GM13977 (cell line): ENCODE results near the gene TPRG1L.

Source experiments
- DNase-seq: peaks from one replicate; pipeline ENCODE4 v3.0.0; 2012; ENCODE audit warnings: low spot score
- in situ Hi-C: fragments of 300-500 bp; cut with MboI; formaldehyde crosslinking; loops from one replicate; pipeline ENCODE4 v1.12.0; 2022; ENCODE audit warnings: low sequenced_read_pairs, low pct_unique_long_range_greater_than_20kb, mixed read lengths, inconsistent platforms; ENCODE audit not compliant: unreplicated experiment
- TF ChIP-seq, protein P1 (sequence below): IDR thresholded peaks from 2 replicates; pipeline ENCODE4 v1.5.1; 2012; ENCODE audit warnings: mild to moderate bottlenecking, control low read depth; ENCODE audit not compliant: insufficient read depth; ENCODE audit errors: extremely low read depth, missing control alignments

Gene TPRG1L

DNA sequence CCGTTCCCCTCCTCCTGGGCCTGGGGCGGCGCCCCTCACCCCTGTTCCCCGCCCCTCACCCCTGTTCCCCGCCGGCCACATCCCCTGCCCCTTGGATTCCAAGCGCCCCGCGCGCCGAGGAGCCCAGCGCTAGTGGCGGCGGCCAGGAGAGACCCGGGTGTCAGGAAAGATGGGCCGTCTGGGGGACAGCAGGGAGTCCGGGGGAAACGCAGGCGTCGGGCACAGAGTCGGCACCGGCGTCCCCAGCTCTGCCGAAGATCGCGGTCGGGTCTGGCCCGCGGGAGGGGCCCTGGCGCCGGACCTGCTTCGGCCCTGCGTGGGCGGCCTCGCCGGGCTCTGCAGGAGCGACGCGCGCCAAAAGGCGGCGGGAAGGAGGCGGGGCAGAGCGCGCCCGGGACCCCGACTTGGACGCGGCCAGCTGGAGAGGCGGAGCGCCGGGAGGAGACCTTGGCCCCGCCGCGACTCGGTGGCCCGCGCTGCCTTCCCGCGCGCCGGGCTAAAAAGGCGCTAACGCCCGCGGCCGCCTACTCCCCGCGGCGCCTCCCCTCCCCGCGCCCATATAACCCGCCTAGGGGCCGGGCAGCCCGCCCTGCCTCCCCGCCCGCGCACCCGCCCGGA lies 27.2 kb downstream of the TPRG1L start, which contains the start of gene TP73:
Gene TP73, plus strand, starts transcription at position 587 of the 618 bp plus-strand sequence. CDS start 29,850 bp downstream, outside the sequence.
- in situ Hi-C loops: no loop called here
- TF ChIP-seq, protein P1, sequence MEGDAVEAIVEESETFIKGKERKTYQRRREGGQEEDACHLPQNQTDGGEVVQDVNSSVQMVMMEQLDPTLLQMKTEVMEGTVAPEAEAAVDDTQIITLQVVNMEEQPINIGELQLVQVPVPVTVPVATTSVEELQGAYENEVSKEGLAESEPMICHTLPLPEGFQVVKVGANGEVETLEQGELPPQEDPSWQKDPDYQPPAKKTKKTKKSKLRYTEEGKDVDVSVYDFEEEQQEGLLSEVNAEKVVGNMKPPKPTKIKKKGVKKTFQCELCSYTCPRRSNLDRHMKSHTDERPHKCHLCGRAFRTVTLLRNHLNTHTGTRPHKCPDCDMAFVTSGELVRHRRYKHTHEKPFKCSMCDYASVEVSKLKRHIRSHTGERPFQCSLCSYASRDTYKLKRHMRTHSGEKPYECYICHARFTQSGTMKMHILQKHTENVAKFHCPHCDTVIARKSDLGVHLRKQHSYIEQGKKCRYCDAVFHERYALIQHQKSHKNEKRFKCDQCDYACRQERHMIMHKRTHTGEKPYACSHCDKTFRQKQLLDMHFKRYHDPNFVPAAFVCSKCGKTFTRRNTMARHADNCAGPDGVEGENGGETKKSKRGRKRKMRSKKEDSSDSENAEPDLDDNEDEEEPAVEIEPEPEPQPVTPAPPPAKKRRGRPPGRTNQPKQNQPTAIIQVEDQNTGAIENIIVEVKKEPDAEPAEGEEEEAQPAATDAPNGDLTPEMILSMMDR: no peak
- peak; percentile 84 for DNase-seq

DNA sequence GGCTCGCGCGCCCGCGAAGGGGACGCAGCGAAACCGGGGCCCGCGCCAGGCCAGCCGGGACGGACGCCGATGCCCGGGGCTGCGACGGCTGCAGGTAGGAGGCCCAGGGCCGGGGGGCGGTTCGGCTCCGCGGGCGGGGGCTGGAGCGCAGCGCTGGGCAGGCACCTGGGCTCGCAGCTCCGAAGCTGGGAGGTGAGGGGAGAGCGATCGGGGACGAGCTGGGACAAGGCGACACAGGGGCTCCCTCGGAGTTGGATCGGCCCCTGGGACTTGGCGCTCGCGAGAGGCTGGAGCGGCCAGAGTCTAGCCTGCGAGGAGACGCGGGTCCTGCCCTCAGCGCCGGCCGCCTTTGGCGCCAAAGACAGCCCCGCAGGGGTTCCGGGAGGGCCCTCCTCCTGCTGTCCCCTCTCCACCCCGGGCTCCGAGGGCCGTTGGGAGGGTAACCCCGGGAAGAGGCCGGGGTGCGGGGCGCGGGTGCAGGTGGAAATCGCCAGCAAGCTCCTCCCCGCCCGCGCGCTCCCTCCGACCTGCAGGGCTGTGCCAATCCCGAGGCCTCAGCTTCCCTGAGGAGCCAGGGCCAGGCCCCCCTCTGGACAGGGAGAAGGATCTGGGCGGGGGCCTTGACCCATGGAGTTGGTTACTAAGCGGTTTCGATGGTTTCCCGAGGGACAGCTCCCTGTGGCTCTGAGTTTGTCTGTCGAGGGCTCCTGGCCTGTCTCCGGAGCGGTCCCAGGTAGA lies 27.9 kb downstream of the TPRG1L start:
- TF ChIP-seq, protein P1: no peak
- peak; percentile 48 for DNase-seq
- in situ Hi-C loops: no loop called here

DNA sequence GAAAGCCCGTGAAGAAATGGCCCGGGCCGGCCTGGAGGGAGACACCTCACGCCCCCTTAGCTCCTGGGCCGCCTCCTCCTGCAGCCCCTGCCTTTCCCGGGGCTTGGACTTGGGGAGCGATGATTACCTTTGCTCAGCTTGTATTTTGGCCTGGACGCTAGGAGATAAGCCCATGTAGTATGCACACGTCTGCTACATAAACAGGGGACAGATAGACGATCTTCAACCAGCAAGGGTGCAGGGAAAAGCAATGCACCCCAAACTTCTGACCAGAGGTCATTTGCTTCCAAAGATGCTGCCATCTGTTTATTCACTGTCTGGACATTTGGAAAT lies 28.4 kb downstream of the TPRG1L start:
- in situ Hi-C loops: no loop called here
- no peak for DNase-seq
- TF ChIP-seq, protein P1: no peak

DNA sequence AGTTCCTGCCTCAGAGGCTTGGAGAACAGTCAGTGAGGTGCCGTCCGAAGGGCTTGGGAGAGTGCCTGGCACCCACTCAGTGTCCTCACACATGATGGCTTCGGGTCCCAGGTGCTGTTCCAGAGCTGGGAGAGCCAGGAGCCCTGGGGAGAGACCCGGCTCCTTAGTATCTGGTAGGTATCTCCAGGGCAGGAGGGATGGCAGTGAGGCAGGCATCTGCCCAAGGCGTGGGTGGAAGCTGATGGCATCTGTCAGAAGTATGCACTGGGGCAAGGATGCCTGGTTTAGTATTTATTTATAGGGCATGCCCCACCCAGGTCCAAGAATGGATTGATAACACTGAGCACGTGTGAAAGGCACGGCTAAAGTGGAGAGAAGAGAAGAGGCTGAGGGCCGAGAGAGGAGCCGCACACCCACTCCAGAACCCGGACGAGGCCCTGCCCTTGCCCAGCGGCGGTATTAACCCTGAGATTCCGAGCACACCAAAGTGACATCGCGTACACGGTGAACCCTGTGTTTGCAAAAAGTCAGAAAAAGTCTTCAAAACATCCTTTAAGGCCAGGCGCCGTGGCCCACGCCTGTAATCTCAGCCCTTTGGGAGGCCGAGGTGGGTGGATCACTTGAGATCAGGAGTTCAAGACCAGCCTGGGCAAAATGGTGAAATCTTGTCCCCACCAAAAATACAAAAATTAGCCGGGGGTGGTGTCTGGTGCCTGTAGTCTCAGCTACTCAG lies 29.9 kb downstream of the TPRG1L start:
- in situ Hi-C loops: no loop called here
- TF ChIP-seq, protein P1: no peak

DNA sequence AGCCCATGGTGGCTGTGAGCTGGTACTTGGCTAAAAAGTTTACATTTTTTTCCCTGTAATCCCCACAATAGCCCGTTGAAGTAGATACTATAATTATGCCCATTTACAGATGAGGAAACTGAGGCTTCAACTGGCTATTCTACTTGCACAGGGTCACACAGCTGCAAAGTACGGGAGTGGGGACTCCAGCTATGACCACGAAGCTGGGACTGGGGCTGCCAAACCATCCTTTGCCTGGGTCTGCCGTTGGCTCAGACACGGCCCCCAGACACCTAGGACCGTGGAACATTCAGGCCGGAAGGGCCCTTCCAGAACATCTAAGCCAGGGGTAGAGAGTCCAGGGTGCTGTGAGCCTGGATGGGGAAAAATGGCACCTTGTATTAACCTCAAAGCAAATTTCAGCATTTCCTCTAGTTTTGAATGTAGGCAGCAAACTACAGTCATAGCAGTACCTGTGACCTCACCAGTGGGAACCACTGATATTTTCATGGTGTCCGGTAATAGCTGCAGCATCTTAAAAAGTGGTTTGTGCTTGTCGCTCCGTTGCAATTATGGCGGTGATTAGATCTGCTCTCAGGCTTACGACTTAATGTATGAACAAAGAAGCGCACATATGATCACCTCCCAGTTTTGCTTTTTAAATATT lies 31.8 kb downstream of the TPRG1L start:
- TF ChIP-seq, protein P1: no peak
- in situ Hi-C loops: no loop called here
- peak; percentile 92 for DNase-seq

More for the DNA sequence above, 29.9 kb downstream of the TPRG1L start:
- no peak for DNase-seq

DNA sequence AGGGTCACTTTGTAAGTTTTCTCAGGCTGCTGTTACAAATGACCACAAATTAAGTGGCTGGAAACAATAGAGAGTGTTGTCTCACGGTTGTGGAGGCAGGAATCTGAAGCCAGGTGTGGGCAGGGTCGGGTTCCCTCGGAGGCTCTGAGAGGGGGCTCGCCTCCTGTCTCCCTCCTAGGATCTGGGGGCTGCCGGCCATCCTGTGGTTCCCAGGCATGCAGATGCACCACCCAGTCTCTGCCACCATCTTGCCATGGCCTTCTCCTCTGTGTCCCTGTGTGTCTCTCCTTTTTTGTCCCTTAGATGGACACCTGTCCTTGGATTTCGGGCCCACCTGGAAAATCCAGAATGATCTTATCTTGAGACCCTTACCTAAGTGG lies 32.3 kb downstream of the TPRG1L start:
- DNase-seq: no peak
- TF ChIP-seq, protein P1: no peak
- in situ Hi-C loops: no loop called here
